Neuronal stem cell (in vitro differentiated cells): ENCODE data around the gene DNLZ.

ENCODE experiments used
- DNase-seq: peaks from one replicate; pipeline ENCODE4 v3.0.0-alpha.2; 2013; ENCODE audit warnings: low spot score
- H2AFZ ChIP-seq: one replicate; pipeline ENCODE4 v1.6.1; 2013; ENCODE audit warnings: mild to moderate bottlenecking, low read length, inconsistent platforms
- H2AK5ac ChIP-seq: 2 replicates; pipeline ENCODE4 v1.6.1; 2013; ENCODE audit warnings: low read depth, mild to moderate bottlenecking, inconsistent platforms, low read length, moderate library complexity, mixed read lengths
- H2BK120ac ChIP-seq: 2 replicates; pipeline ENCODE4 v1.6.1; 2013; ENCODE audit warnings: low read depth, mild to moderate bottlenecking, inconsistent platforms, low read length, moderate library complexity, mixed read lengths
- H2BK12ac ChIP-seq: one replicate; pipeline ENCODE4 v1.6.1; 2013; ENCODE audit warnings: low read length, inconsistent platforms
- H2BK15ac ChIP-seq: 2 replicates; pipeline ENCODE4 v1.6.1; 2013; ENCODE audit warnings: mild to moderate bottlenecking, low read length, inconsistent platforms, mixed read lengths
- H2BK5ac ChIP-seq: one replicate; pipeline ENCODE4 v1.6.1; 2013; ENCODE audit warnings: inconsistent platforms, mild to moderate bottlenecking, low read length, moderate library complexity
- H3K14ac ChIP-seq: one replicate; pipeline ENCODE4 v1.6.1; 2013; ENCODE audit warnings: low read length, inconsistent platforms
- H3K18ac ChIP-seq: 2 replicates; pipeline ENCODE4 v1.6.1; 2013; ENCODE audit warnings: low read length, inconsistent platforms
- H3K23ac ChIP-seq: 2 replicates; pipeline ENCODE4 v1.6.1; 2013; ENCODE audit warnings: low read depth, mild to moderate bottlenecking, mixed read lengths, low read length, inconsistent platforms; ENCODE audit not compliant: poor library complexity
- H3K27ac ChIP-seq: replicated peaks from 3 replicates; pipeline ENCODE4 v1.5.1; 2013; ENCODE audit warnings: low read length, inconsistent platforms
- H3K27me3 ChIP-seq, 3 experiments: 2 replicates each; pipeline ENCODE4 v1.6.1; 2013; ENCODE audit warnings: low read length in 3 of 3, mild to moderate bottlenecking in 2 of 3, inconsistent platforms in 1 of 3, low read depth in 1 of 3, mixed read lengths in 1 of 3, moderate library complexity in 1 of 3; ENCODE audit not compliant: control insufficient read depth in 3 of 3, insufficient read depth in 3 of 3
- H3K36me3 ChIP-seq, 2 donors: replicated peaks in 1 of 2; 2 replicates each; pipeline ENCODE4 v1.6.1; 2013; ENCODE audit warnings: low read length in 2 of 2; ENCODE audit not compliant: control insufficient read depth in 2 of 2, insufficient read depth in 2 of 2
- H3K4ac ChIP-seq: 2 replicates; pipeline ENCODE4 v1.6.1; 2013; ENCODE audit warnings: inconsistent platforms, mild to moderate bottlenecking, low read length, moderate library complexity
- H3K4me1 ChIP-seq, 2 donors: 1 replicate in 1 of 2; 2 replicates in 1 of 2; pipeline ENCODE4 v1.6.1; 2013; ENCODE audit warnings: low read length in 2 of 2, low read depth in 1 of 2; ENCODE audit not compliant: control insufficient read depth in 2 of 2, insufficient read depth in 1 of 2
- H3K4me2 ChIP-seq: one replicate; pipeline ENCODE4 v1.6.1; 2013; ENCODE audit warnings: mild to moderate bottlenecking, low read length, inconsistent platforms; ENCODE audit not compliant: insufficient read depth, poor library complexity, severe bottlenecking
- H3K4me3 ChIP-seq, 2 donors: 2 replicates each; pipeline ENCODE4 v1.5.1; 2013; ENCODE audit warnings: low read length in 2 of 2, mild to moderate bottlenecking in 2 of 2, inconsistent platforms in 1 of 2, moderate library complexity in 1 of 2
- H3K79me1 ChIP-seq: one replicate; pipeline ENCODE4 v1.6.1; 2013; ENCODE audit warnings: low read depth, mild to moderate bottlenecking, inconsistent platforms, low read length, moderate library complexity
- H3K9ac ChIP-seq: one replicate; pipeline ENCODE4 v1.6.1; 2013; ENCODE audit warnings: mild to moderate bottlenecking, low read depth, low read length, inconsistent platforms; ENCODE audit not compliant: poor library complexity
- H3K9me3 ChIP-seq, 2 donors: replicated peaks in 1 of 2; 2 replicates each; pipeline versions ENCODE3 to v1.6.1; 2013; ENCODE audit warnings: low read length in 2 of 2, mild to moderate bottlenecking in 2 of 2, inconsistent platforms in 1 of 2, low read depth in 1 of 2, mixed read lengths in 1 of 2, moderate library complexity in 1 of 2; ENCODE audit not compliant: control insufficient read depth in 2 of 2, insufficient read depth in 1 of 2
- H4K8ac ChIP-seq: one replicate; pipeline ENCODE4 v1.6.1; 2013; ENCODE audit warnings: low read depth, mild to moderate bottlenecking, inconsistent platforms, low read length, moderate library complexity
- H4K91ac ChIP-seq: one replicate; pipeline ENCODE4 v1.6.1; 2013; ENCODE audit warnings: low read length, low read depth, mild to moderate bottlenecking, inconsistent platforms; ENCODE audit not compliant: poor library complexity
- WGBS, 2 donors: extraction: QIAGEN DNeasy Blood & Tissue Kit; methylation state at CpG; one replicate each; pipeline ENCODE4 v1.1.7; 2013; ENCODE audit warnings: missing lambda C conversion rate in 2 of 2, mixed read lengths in 1 of 2; ENCODE audit not compliant: insufficient read length in 2 of 2, insufficient replicate concordance in 1 of 2; ENCODE audit errors: extremely low coverage in 2 of 2; 5-methylcytosine and 5-hydroxymethylcytosine counted together

DNLZ gene

GRCh38 chr9:136347472-136348256 lies 15.9 kb downstream of the DNLZ start:
- Histone ChIP-seq H3K4me3 (no peak overlapping the region), H2BK12ac (no peak overlapping the region), H2AK5ac (peak overlapping the region; percentile 88), H3K18ac (peak overlapping the region; percentile 57), H3K23ac (peak overlapping the region; percentile 65), H2BK120ac (no peak overlapping the region), H3K9me3 (no peaks in the 10 kb centered on the region), H4K91ac (no peak overlapping the region), H3K4me2 (no peak overlapping the region), H3K4ac (no peak overlapping the region), H3K79me1 (peaks cover 13% of the 10 kb centered on the region), H3K9ac (peak overlapping the region; percentile 50), H3K14ac (no peak overlapping the region), H3K36me3 (peaks cover 8 to 16% of the 10 kb centered on the region in 2 donors), H2AFZ (no peak overlapping the region), H2BK15ac (peak overlapping the region; percentile 81), H3K27me3 (no peaks in the 10 kb centered on the region), H3K4me1 (peaks cover 16 to 18% of the 10 kb centered on the region in 2 donors), H4K8ac (no peak overlapping the region), H3K27ac (no peak overlapping the region), H2BK5ac (peak overlapping the region; percentile 39)
- no CpG with 5 or more reads among the region's 34 CpGs for WGBS, 2 donors
- no peak for DNase-seq

GRCh38 chr9:136346927-136347465 lies 16.5 kb downstream of the DNLZ start:
- Histone ChIP-seq H3K23ac (peak overlapping the region; percentile 93), H2BK120ac (no peak overlapping the region), H3K4ac (no peak overlapping the region), H3K36me3 (peaks cover 8 to 17% of the 10 kb centered on the region in 2 donors), H3K79me1 (peaks cover 12% of the 10 kb centered on the region), H2BK15ac (peak overlapping the region; percentile 81), H3K27me3 (no peaks in the 10 kb centered on the region), H3K4me3 (no peak overlapping the region), H2BK5ac (peak overlapping the region; percentile 14), H3K4me1 (peaks cover 16 to 22% of the 10 kb centered on the region in 2 donors), H3K4me2 (no peak overlapping the region), H4K91ac (no peak overlapping the region), H3K18ac (peak overlapping the region; percentile 52), H2BK12ac (peak overlapping the region; percentile 63), H3K9me3 (no peaks in the 10 kb centered on the region), H3K27ac (no peak overlapping the region), H3K9ac (peak overlapping the region; percentile 50), H3K14ac (no peak overlapping the region), H2AK5ac (peak overlapping the region; percentile 88), H2AFZ (no peak overlapping the region), H4K8ac (no peak overlapping the region)
- no CpG with 5 or more reads among the region's 20 CpGs for WGBS, 2 donors
- DNase-seq, result no peak

- H3K9ac ChIP-seq, result no peak overlapping the region
- no peaks in the 10 kb centered on the region for H3K9me3 ChIP-seq
- no peak overlapping the region for H2BK5ac ChIP-seq
- H3K4me3 ChIP-seq, result no peak overlapping the region
- peaks cover 16 to 25% of the 10 kb centered on the region in 2 donors for H3K4me1 ChIP-seq
- DNase-seq, result no peak
- no peak overlapping the region for H3K4me2 ChIP-seq
- H4K91ac ChIP-seq, result no peak overlapping the region
- H2BK15ac ChIP-seq, result no peak overlapping the region
- peak overlapping the region; percentile 98 for H2AK5ac ChIP-seq
- H3K27me3 ChIP-seq, result no peaks in the 10 kb centered on the region
- no peak overlapping the region for H3K4ac ChIP-seq
- WGBS, 2 donors, result no CpG with 5 or more reads among the region's 10 CpGs
- H2BK120ac ChIP-seq, result no peak overlapping the region
- H2BK12ac ChIP-seq, result no peak overlapping the region
- peak overlapping the region; percentile 49 for H2AFZ ChIP-seq
- H3K79me1 ChIP-seq, result peaks cover 12% of the 10 kb centered on the region
- peaks cover 11 to 24% of the 10 kb centered on the region in 2 donors for H3K36me3 ChIP-seq
- peak overlapping the region; percentile 84 for H3K18ac ChIP-seq
- H3K27ac ChIP-seq, result no peak overlapping the region
- H3K23ac ChIP-seq, result peak overlapping the region; percentile 93
- H3K14ac ChIP-seq, result no peak overlapping the region
- H4K8ac ChIP-seq, result no peak overlapping the region
Measured at GRCh38 chr9:136346157-136346481, 17.4 kb downstream of the DNLZ start.
